B cell (primary cell): ENCODE data around the gene ARID4B.

Source experiments
- EZH2 ChIP-seq: IDR thresholded peaks from 2 replicates; pipeline ENCODE4 v1.6.1; 2012; ENCODE audit warnings: borderline replicate concordance, low read depth, mild to moderate bottlenecking, moderate library complexity, low read length; ENCODE audit not compliant: insufficient read depth, poor library complexity, severe bottlenecking
- TF ChIP-seq, protein P1 (sequence below): fragments of 200-600 bp; IDR thresholded peaks from one replicate; pipeline ENCODE4 v1.8.0; 2022; ENCODE audit warnings: antibody characterized with exemption, mild to moderate bottlenecking

GRCh38 chr1:235320521-235321179 is 7.3 kb downstream of the ARID4B start:
- TF ChIP-seq, protein P1, sequence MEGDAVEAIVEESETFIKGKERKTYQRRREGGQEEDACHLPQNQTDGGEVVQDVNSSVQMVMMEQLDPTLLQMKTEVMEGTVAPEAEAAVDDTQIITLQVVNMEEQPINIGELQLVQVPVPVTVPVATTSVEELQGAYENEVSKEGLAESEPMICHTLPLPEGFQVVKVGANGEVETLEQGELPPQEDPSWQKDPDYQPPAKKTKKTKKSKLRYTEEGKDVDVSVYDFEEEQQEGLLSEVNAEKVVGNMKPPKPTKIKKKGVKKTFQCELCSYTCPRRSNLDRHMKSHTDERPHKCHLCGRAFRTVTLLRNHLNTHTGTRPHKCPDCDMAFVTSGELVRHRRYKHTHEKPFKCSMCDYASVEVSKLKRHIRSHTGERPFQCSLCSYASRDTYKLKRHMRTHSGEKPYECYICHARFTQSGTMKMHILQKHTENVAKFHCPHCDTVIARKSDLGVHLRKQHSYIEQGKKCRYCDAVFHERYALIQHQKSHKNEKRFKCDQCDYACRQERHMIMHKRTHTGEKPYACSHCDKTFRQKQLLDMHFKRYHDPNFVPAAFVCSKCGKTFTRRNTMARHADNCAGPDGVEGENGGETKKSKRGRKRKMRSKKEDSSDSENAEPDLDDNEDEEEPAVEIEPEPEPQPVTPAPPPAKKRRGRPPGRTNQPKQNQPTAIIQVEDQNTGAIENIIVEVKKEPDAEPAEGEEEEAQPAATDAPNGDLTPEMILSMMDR, result no peak
- TF ChIP-seq EZH2, result no peak
